Breast epithelium (tissue), 3 donors: ENCODE measurements around the gene TGFBRAP1.

Experiments
- CTCF ChIP-seq, 3 donors: fragments of 450-650 bp; IDR thresholded peaks; one replicate each; pipeline ENCODE4 v1.5.1; 2016 to 2017; ENCODE audit warnings: antibody characterized with exemption in 3 of 3, mild to moderate bottlenecking in 3 of 3, moderate library complexity in 3 of 3
- POLR2A ChIP-seq: fragments of 450-650 bp; IDR thresholded peaks from one replicate; pipeline ENCODE4 v1.6.1; 2016; ENCODE audit warnings: antibody characterized with exemption, mild to moderate bottlenecking, moderate library complexity

GRCh38 chr2:105241443-105241842, 88.1 kb downstream of the TGFBRAP1 start, which contains the start of gene GPR45:
- no peak for TF ChIP-seq POLR2A
- no peak for TF ChIP-seq CTCF (IDR thresholded peaks at IDR 0.05)
